Measurements from ENCODE around the gene PIR. TPM values are rescaled to one million over a fixed set of nuclear protein-coding genes. Genes with fewer than 3 reads are reported as not detected.

PIR gene
- total and polyA plus RNA-seq, 9 of the 15 experiments (the other 6 are each of a cell fraction or from before 2014, with no cell fraction given): 7.5 to 29.8 (median 11.5) TPM

- TF ChIP-seq ELK1 (CRISPR knock-in tag; IDR thresholded peaks at IDR 0.05) (no peak), ATF3 (IDR thresholded peaks at IDR 0.05) (no peak), ATF3 (CRISPR knock-in tag; conservative IDR thresholded peaks at IDR 0.05) (no peak), PHB2 (IDR thresholded peaks at IDR 0.05; ENCODE audit: low read depth) (no peak), ARID3B (CRISPR knock-in tag; IDR thresholded peaks at IDR 0.05; ENCODE audit: borderline replicate concordance) (no peak), ARNT (IDR thresholded peaks at IDR 0.05) (no peak), DPF2 (IDR thresholded peaks at IDR 0.05) (no peak), NFIX (CRISPR knock-in tag; IDR thresholded peaks at IDR 0.05; ENCODE audit: low read depth) (no peak), PTRF (tag; IDR thresholded peaks at IDR 0.05) (no peak), PML (IDR thresholded peaks at IDR 0.05; ENCODE audit: low read length) (no peak)
Observed at GRCh38 chrX:15495801-15496200, 2.7 kb upstream of the PIR start (continued).
